Right lobe of liver (tissue), 6 donors: ENCODE data around the gene SH3RF3. TPM values are rescaled to one million over a fixed set of nuclear protein-coding genes. Genes with fewer than 3 reads are reported as not detected.
A peak's percentile ranks its signal among the peaks of the same experiment; 100 is the strongest.

ENCODE experiments used
- ATAC-seq, 4 donors: fragments of 200-7000 bp; cut with Tn5 transposase; one replicate each; pipeline ENCODE4 v1.9.1; 2020; ENCODE audit warnings: mild to moderate bottlenecking in 4 of 4, moderate library complexity in 4 of 4
- DNase-seq, 3 donors: peaks; one replicate each; pipeline ENCODE4 v3.0.0-alpha.2; 2020
- H3K27ac ChIP-seq, 3 donors: fragments of 200-600 bp; one replicate each; pipeline ENCODE4 v1.8.0; 2022
- H3K27me3 ChIP-seq, 2 donors: fragments of 200-600 bp; one replicate each; pipeline ENCODE4 v1.8.0; 2022
- H3K36me3 ChIP-seq, 4 donors: fragments of 200-600 bp; sonication (generic) in 1 of 4; one replicate each; pipeline versions ENCODE4 v1.5.1 to v1.8.0; 2017 to 2022; ENCODE audit warnings: control low read depth in 1 of 4
- H3K4me1 ChIP-seq, 4 donors: fragments of 200-600 bp; sonication (generic) in 1 of 4; one replicate each; pipeline versions ENCODE4 v1.5.1 to v1.8.0; 2017 to 2022; ENCODE audit warnings: control low read depth in 1 of 4
- H3K4me3 ChIP-seq, 3 donors: fragments of 200-600 bp; one replicate each; pipeline ENCODE4 v1.8.0; 2022
- H3K9me3 ChIP-seq, 4 donors: fragments of 200-600 bp; sonication (generic) in 1 of 4; one replicate each; pipeline versions ENCODE4 v1.5.1 to v1.8.0; 2017 to 2022; ENCODE audit warnings: control low read depth in 1 of 4
- CTCF ChIP-seq, 4 donors: fragments of 200-600 bp in 3 of 4; fragments of 450-650 bp in 1 of 4; IDR thresholded peaks; one replicate each; pipeline versions ENCODE4 v1.5.1 to v1.8.0; 2016 to 2022; ENCODE audit warnings: antibody characterized with exemption in 4 of 4, mild to moderate bottlenecking in 2 of 4
- POLR2A ChIP-seq: fragments of 450-650 bp; IDR thresholded peaks from one replicate; pipeline ENCODE4 v1.6.1; 2017; ENCODE audit warnings: antibody characterized with exemption, mild to moderate bottlenecking
- WGBS: methylation state at CpG from one replicate; pipeline ENCODE4 v1.1.6; 2018; ENCODE audit warnings: low coverage, low lambda C conversion rate; ENCODE audit not compliant: insufficient coverage; ENCODE audit errors: missing lambda C conversion rate; 5-methylcytosine and 5-hydroxymethylcytosine counted together
- intact Hi-C, 2 donors: fragments of 100-400 bp; cut with DNase I; formaldehyde crosslinking; loops; one replicate each; pipeline versions ENCODE4 v1.11.2 to v1.14.1; 2022
- total RNA-seq, 6 experiments: library from RNA; depleted of rRNA in 2 of 6; stranded (reverse); fragments of >200 nt in 2 of 6; fragmentation: NEBNext Ultra II Directional in 3 of 6; extraction: Animal tissue kit (Norgen Biotek cat#: 25700) in 3 of 6; gene quantifications; one replicate each; pipeline versions ENCODE4 v1.1.0 to v1.2.4, GENCODE V29; 2016 to 2023
- donor health status: DM: no; HTN: yes; CAD: no.
- donor health status: DM: no; HTN: no; CAD: no.
- donor health status: DM: no; HTN: no; CAD: no.
- donor health status: DM: no; HTN: yes; CAD: no.
- donor health status: DM: no; HTN: yes; CAD: no.

The SH3RF3 gene
- total RNA-seq, 6 experiments from 2014 or later, result 0.68 to 1.6 (median 1.2) TPM

GRCh38 chr2:109253217-109253616 is 124.2 kb downstream of the SH3RF3 start:
- Histone ChIP-seq H3K36me3 (no peaks in the 10 kb centered on the region), H3K4me1 (no peaks in the 10 kb centered on the region), H3K4me3 (no peak overlapping the region), H3K27me3 (no peaks in the 10 kb centered on the region), H3K27ac (no peak overlapping the region), H3K9me3 (no peaks in the 10 kb centered on the region)
- intact Hi-C loops, result no loop called here
- no peak for TF ChIP-seq CTCF (IDR thresholded peaks at IDR 0.05)
- no peak for TF ChIP-seq POLR2A
- ATAC-seq (no peak), DNase-seq (no peak)
- 86% methylated on average over 4 of the region's 7 CpGs for WGBS

- Histone ChIP-seq H3K4me3 (no peak overlapping the region), H3K27ac (no peak overlapping the region), H3K27me3 (no peaks in the 10 kb centered on the region), H3K4me1 (no peaks in the 10 kb centered on the region), H3K9me3 (no peaks in the 10 kb centered on the region), H3K36me3 (no peaks in the 10 kb centered on the region)
- TF ChIP-seq CTCF (IDR thresholded peaks at IDR 0.05) (no peak), POLR2A (no peak)
- ATAC-seq (peak in 1 of 4 donors; percentile 26), DNase-seq (peak in 1 of 3 donors; percentile 36)
- 83% methylated on average over 11 of the region's 12 CpGs for WGBS
- intact Hi-C loops, result no loop called here
Observed at GRCh38 chr2:109254174-109254904, 125.3 kb downstream of the SH3RF3 start.

- peak in 2 of 4 donors; percentile 12 to 55 for ATAC-seq
- H3K4me1 ChIP-seq, result no peaks in the 10 kb centered on the region
Observed at GRCh38 chr2:109255654-109256053, 126.6 kb downstream of the SH3RF3 start.

GRCh38 chr2:109256111-109256510 is 127.1 kb downstream of the SH3RF3 start:
- DNase-seq, result peak in 1 of 3 donors; percentile 29
- no peak for ATAC-seq
- no peaks in the 10 kb centered on the region for H3K9me3 ChIP-seq
- TF ChIP-seq CTCF (IDR thresholded peaks at IDR 0.05) (no peak), POLR2A (no peak)
- 87% methylated on average over 6 of the region's 12 CpGs for WGBS
- intact Hi-C loops, result no loop called here
- no peaks in the 10 kb centered on the region for H3K4me1 ChIP-seq
- no peak overlapping the region for H3K4me3 ChIP-seq
- H3K36me3 ChIP-seq, result no peaks in the 10 kb centered on the region
- no peak overlapping the region for H3K27ac ChIP-seq
- H3K27me3 ChIP-seq, result no peaks in the 10 kb centered on the region

More at GRCh38 chr2:109255654-109256053, 126.6 kb downstream of the SH3RF3 start:
- Histone ChIP-seq H3K27ac (no peak overlapping the region), H3K4me3 (no peak overlapping the region), H3K9me3 (no peaks in the 10 kb centered on the region), H3K27me3 (no peaks in the 10 kb centered on the region), H3K36me3 (no peaks in the 10 kb centered on the region)
- TF ChIP-seq CTCF (IDR thresholded peaks at IDR 0.05) (no peak), POLR2A (no peak)
- peak in 1 of 3 donors; percentile 14 for DNase-seq
- intact Hi-C loops, result no loop called here
- WGBS, result 41% methylated on average over 4 of the region's 4 CpGs
